HG02678 (cell line): ENCODE results near the gene TNNT1.
"Not testable (repeated sequence)": the region's sequence is repeated elsewhere in the genome, so short reads cannot be mapped to it uniquely, and the experiment has no call there.

ENCODE experiments used
- ATAC-seq: cut with Tn5 transposase; IDR thresholded peaks from one replicate; pipeline ENCODE4 v1.9.1; 2021; ENCODE audit warnings: mild to moderate bottlenecking, moderate library complexity; ENCODE audit not compliant: unreplicated experiment

The TNNT1 gene

GRCh38 chr19:55149078-55150003, at the start of gene TNNT1:
TSS of gene TNNT1 (minus strand) at chr19:55149206. CDS start at chr19:55147157, 2,049 bp downstream.
- ATAC-seq, result no peak

GRCh38 chr19:55198651-55199050, 49.6 kb upstream of the TNNT1 start:
- no peak for ATAC-seq

DNA sequence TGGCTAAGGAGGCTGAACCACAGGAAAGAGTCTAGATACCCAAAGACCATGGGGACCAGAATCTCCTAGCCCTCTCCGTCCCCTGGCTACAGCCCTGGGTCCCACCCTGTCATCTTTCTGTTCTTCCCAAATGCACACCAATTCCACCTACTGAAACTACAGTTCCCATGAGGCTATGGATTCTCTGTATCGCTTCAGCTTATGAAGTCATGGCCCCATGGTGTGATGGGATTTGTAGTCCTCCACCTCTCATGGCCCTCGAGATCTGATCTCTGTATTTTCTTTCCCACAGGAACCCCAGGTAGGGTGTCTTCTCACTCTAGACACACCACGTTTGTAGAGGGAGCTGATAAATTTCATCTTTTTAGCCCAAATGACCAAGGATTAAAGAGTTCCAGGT, 48.5 kb upstream of the TNNT1 start:
- no peak for ATAC-seq

DNA sequence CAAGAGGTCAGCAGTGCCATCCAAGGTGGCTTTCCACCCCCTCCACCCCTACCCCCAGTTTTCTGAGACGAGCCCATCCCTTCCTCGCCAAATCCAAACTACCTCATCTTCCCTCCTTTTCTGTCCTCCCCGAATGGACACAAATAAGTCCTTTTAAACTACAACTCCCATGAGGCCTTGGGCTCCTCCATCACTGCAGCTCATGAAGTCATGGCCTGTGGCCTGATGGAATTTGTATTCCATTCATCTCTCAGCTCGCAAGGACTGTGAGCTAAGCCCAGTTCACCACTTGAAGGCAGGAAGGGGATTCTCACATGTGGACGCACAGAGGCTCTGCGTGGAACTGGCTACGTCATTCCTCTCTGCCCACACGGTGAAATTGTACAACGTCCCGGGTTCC, 47.8 kb upstream of the TNNT1 start:
- no peak for ATAC-seq

DNA sequence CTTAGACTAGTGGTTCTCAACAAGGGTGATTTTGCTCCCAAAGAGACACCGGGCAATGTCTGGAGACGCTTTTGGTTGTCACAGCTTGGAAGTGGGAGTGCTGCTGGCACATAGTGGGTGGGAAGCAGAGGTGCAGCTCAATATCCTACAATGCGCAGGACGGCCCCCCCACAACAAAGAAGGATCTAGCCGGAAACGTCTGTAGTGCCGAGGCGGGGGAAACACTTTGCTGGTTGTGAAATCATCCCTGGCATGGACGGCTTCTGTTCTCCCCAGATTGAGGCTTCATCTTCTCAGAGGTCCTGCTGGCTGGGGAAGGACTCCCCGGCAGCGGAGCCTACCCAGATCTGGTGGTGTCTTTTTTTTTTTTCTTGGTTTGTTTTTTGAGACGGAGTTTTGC, 44.5 kb upstream of the TNNT1 start:
- ATAC-seq, result no peak

GRCh38 chr19:55189403-55189835, 40.4 kb upstream of the TNNT1 start:
- ATAC-seq, result no peak

GRCh38 chr19:55188625-55189024, 39.6 kb upstream of the TNNT1 start:
- no peak for ATAC-seq

DNA sequence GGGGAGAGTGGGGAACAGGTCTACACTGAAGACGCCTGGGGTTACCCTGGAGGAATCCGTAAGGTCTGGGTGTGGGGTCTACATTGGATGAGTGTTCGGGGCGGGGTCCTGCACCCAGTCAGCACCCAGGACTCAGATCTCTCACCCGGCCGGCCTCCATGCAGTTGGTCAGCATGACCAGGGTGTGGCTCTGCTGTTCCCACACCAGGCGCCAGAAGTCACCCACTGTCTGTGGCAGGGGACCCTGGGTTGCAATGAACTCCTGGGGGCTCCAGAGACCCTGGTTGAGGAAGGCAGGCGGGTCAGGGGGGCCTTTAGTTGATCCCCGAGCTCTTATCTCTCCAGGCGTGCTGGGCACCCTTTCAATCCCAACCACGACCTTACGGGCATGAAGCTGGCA, 37.1 kb upstream of the TNNT1 start:
- no peak for ATAC-seq

DNA sequence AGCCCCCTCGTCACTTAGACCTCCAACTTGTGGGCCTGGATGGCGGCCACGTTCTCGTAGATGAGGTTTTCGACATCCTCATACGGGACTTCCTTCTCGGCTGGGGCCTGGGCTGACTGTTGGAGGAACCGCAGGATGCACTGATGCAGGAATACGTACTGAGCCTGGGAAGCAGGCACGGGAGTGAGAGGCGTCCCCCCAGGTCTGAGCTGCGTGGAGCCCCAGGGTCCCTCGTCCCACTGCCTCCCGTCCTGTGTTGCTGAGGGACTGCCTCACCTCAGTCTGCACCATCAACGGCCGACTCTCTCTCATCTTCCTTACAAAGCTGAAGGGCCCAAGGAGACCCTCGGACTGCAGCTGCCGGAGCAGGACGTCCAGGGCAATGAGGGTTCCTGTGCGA, 32.7 kb upstream of the TNNT1 start:
- no peak for ATAC-seq

DNA sequence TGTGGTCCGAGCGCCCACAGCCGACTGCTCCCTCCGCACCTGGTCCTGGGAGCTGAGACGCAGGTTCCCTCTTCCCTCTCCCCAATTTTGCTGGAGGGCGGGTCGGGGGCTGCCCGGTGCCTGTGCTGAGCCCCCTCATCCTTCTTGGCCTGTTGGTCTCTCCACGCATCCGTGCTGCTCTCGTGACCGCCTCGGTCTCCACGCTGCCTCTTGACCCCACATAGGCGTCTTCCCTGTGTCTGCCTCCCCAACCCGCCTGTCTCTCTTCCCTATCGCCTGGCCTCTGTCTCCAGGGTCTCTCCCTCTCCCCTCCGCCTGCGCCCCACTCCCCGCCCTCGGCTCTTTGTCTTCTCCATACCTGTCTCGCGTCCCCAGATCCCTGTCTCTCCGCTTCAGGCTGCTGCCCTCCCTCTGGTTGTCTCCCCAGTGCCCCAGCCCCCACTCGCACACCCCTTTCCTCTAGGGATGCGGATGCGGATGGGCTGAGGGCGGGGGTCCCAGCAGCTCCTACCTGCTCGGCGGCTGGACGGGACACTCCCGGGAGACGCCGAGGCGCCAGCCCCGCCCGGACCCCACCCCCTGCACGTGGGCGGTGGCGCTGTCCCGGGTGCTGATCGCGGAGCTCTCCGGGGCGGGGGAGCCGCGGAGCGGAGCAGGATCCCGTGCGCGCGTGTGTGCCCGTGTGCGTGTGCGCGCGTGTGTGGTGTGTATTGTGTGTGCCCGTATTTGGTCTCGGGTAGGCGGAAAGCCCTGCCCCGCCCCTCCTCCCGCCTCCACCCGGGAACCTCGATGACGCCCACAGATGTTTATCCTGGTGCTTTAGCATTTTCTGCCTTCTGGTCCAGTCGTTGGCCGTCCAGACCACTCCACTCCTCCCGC, 30.8 kb upstream of the TNNT1 start, which contains the start of gene SYT5:
SYT5 (minus strand) TSS at position 684 of the 879 bp plus-strand sequence. CDS start 1,248 bp downstream, outside the sequence.
- ATAC-seq, result no peak

DNA sequence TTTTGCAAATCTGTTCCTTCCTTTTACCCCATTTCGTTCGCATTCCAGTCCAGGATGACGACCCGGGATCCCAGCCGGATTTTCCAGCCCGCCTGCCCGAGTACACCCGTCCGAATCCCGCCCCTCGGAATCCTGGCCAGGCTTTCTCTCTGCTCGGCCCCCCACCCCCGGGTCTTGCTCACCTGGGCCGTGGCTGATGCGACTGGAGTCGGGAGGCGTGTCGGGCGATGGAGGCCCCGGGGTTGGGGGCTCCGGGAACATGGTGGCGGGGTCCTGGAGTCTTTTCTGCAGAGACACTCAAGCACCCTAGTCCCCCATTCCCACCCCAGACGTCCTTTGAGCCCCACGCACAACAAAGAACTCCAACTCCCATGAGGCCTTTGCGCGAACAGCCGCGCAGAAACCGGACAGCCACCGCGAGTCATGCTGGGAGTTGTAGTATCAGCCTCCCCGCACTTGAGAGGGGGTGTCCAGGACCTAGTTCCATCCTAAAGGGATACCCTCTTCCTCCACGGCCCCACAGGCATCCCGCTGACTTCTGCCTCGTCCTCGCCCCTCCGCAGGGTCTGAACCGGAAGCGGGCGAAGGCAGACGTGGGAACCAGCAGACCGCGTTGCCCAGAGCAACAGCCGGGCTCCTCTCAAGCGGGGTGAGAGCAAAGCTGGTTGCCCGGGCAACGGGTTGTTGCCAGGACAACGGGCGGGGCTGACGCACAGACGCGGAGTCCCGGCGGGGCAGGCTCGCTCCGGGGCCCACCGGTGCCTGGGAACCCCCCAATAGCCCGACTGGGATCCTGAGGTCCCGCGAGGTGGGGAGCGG, 30.0 kb upstream of the TNNT1 start:
- peak; percentile 88 for ATAC-seq

GRCh38 chr19:55176076-55176475, 27.1 kb upstream of the TNNT1 start:
- no peak for ATAC-seq

GRCh38 chr19:55175117-55175867, 26.3 kb upstream of the TNNT1 start:
- no peak for ATAC-seq

GRCh38 chr19:55174425-55175116, 25.6 kb upstream of the TNNT1 start:
- ATAC-seq, result no peak

- ATAC-seq, result no peak
Measured at GRCh38 chr19:55173714-55174409, 24.9 kb upstream of the TNNT1 start.

- no peak for ATAC-seq
Measured at GRCh38 chr19:55173186-55173713, 24.2 kb upstream of the TNNT1 start.

GRCh38 chr19:55172741-55173140, 23.7 kb upstream of the TNNT1 start:
- no peak for ATAC-seq

DNA sequence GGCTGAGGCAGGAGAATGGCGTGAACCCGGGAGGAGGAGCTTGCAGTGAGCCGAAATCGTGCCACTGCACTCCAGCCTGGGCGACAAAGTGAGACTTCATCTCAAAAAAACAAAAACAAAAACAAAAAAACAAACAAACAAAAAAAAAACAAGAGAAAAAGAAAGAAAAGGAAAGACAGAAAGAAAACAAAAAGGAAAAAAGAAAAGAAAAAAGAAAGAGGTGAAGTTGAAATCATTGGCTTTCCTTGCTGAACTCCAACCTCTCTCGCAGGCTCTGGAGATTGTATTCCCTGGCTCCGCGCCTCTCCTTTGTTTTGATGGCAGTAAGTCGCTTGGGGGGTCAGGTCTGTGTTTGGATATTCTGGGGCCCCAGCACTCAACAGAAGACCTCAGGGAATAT, 23.3 kb upstream of the TNNT1 start:
- not testable (repeated sequence) for ATAC-seq

DNA sequence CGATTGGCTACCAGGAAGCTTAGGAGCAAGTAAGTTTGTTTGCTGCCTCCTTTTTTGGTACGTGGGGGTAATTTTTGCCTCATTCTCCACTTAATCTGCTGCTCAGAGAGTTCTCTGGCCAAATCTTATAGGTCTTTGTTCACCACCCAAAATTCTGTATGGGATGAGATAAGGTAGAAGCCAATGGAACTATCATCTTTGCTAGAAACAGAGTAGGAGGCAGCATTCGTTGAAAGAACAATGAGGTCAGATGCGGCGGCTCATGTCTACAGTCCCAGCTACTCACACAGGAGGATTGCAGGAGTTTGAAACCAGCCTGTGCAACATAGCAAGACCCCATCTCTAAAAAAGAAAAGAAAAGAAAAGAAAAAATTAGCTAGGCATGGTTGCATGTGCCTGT, 22.4 kb upstream of the TNNT1 start:
- no peak for ATAC-seq
